ENCODE measurements around the gene SELL. TPM values are rescaled to one million over a fixed set of nuclear protein-coding genes. Genes with fewer than 3 reads are reported as not detected.

The SELL gene
- total RNA-seq = 10 to 100 TPM; 29.5 to 66.8 TPM

DNA sequence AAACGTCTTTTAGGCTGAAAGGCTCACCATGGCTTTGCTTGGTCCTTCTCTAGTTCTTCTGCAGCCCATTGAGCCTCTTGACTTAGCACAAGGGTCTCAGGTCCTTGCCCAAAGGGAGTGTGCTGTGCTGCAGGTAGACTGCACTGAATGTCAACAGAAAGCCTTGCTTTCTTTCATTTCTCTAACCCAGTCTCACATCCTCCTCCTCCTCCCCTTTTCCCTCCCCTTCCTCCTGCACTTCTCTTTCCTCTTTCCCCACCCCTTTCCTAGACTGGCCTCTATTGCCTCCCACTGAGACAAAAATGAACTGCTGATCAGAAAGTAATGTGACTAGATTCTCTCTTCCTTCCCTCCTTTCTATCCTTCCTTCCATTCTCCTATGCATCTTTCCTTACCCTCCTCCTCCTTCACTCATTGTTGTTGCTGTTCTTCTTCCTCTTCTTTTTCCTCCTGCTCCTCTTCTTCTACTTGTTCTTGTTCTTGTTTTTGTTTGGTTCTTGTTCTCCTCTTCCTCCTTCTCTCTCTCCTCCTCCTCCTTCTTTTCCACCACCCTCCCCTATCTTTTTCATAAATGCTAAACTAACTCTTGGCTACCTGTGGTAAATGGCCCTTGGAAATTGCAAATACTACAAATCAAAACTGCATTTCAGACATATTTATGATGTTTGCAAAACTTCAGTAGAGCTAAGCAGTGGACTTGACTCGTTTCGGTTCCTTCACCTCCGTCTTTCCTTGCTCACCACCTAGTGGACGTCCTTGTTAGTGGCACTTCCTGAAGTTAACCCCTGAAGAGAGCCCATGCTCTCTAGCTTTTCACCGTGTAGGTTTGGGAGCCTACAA, at the start of gene SELL:
TSS of gene SELL (minus strand) at position 152 of the 840 bp plus-strand sequence. CDS start at position 30, 122 bp downstream.
- H3K4me1 Mint-ChIP-seq (ENCODE audit: low read depth in 2 of 2) = peaks cover 30 to 35% of the 10 kb centered on the region in 2 donors
- H3K27ac Mint-ChIP-seq = peak within 1 kb of the TSS; percentile 52 to 80
- peaks cover 11% of the 10 kb centered on the region for H3K36me3 Mint-ChIP-seq
- no peaks in the 10 kb centered on the region for H3K9me3 Mint-ChIP-seq
- peak within 1 kb of the TSS; percentile 84 for H3K4me3 Mint-ChIP-seq
- DNase-seq (ENCODE audit: low spot score) (peak; percentile 77), ATAC-seq (peak; percentile 90)
- peaks cover 5 to 8% of the 10 kb centered on the region in 2 donors for H3K27me3 Mint-ChIP-seq

DNA sequence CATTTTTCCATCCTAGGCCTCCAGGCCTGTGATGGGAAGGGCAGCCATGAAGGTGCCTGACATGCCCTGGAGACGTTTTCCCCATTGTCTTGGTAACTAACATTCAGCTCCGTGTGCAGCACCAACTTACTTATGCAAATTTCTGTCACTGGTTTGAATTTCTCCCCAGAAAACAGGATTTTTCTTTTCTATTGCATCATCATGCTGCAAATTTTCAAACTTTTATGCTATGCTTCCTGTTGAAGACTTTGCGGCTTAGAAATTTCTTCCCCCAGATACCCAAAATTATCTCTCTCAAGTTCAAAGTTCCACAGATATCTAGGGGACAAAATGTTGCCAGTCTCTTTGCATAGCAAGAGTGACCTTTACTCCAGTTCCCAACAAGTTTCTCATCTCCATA, 47.6 kb upstream of the SELL start:
- DNase-seq (ENCODE audit: low spot score) (no peak), ATAC-seq (no peak)
- H3K27ac Mint-ChIP-seq = no peak overlapping the region
- H3K27me3 Mint-ChIP-seq = peaks cover 2 to 6% of the 10 kb centered on the region in 2 donors
- H3K9me3 Mint-ChIP-seq = no peaks in the 10 kb centered on the region
- H3K4me1 Mint-ChIP-seq (ENCODE audit: low read depth in 2 of 2) = no peaks in the 10 kb centered on the region
- no peak overlapping the region for H3K4me3 Mint-ChIP-seq
- H3K36me3 Mint-ChIP-seq = no peaks in the 10 kb centered on the region

DNA sequence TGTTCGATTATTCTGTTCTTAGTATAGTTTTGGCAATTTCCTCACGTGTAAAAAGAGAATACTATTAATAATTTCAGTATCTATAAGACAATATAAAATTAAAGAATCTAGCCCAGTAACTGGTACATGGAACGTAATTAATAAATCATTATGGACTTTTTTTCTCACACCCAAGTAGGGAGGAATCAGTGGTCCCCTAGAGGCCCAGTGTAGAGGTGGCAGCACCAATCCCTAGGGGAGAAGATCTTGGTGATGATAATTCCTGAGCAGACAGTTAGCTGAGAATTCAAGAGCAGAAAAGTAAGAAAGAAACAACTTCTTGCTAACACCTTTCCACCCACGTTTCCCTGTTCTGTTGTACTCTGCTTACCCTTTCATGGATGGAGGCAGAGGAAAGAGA, 42.1 kb upstream of the SELL start:
- no peak overlapping the region for H3K4me3 Mint-ChIP-seq
- ATAC-seq (no peak), DNase-seq (ENCODE audit: low spot score) (no peak)
- H3K4me1 Mint-ChIP-seq (ENCODE audit: low read depth in 2 of 2) = no peaks in the 10 kb centered on the region
- H3K9me3 Mint-ChIP-seq = no peaks in the 10 kb centered on the region
- H3K27me3 Mint-ChIP-seq = peaks cover 9 to 17% of the 10 kb centered on the region in 2 donors
- no peaks in the 10 kb centered on the region for H3K36me3 Mint-ChIP-seq
- H3K27ac Mint-ChIP-seq = no peak overlapping the region

DNA sequence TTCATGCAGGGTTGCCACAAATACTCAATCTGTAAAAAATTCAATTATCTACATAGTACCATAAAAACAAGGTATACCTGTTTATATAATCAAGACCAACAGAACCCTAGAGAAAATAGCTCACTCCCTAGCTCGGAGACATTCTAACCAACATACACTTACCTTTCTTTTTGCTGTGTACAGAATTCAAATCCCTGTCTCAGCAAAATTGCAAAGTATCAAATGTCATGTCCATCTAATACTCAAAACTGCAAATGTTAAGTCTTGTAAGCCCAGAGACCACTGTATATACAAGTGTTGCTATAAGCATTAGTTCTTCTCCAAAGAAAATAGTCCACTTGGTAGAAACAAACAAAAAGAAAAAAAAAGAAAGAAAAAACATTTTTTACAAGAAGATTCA, 38.6 kb upstream of the SELL start:
- Mint-ChIP-seq H3K4me3 (no peak overlapping the region), H3K36me3 (no peaks in the 10 kb centered on the region), H3K27me3 (peaks cover 15 to 17% of the 10 kb centered on the region in 2 donors), H3K9me3 (no peaks in the 10 kb centered on the region), H3K27ac (no peak overlapping the region), H3K4me1 (ENCODE audit: low read depth in 2 of 2) (no peaks in the 10 kb centered on the region)
- ATAC-seq (no peak), DNase-seq (ENCODE audit: low spot score) (no peak)

DNA sequence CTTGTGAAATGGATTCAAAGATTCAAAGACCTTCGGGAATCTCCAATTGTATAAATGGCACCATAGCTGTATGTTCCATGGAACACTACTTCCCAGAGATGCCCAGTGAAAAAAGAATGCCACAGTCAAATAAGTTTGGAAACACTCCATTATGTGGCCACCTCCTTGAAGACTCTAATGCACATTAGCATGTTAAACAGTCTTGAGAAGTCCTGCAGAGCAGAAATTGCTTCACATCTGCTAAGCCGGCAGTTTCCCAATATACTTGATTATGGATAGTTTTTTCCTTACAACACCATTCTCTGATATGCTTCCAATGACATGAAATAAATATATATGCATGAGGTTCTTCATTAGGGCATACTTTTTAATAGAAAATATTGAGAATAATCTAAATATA, 35.1 kb upstream of the SELL start:
- H3K9me3 Mint-ChIP-seq = no peaks in the 10 kb centered on the region
- peaks cover 6 to 17% of the 10 kb centered on the region in 2 donors for H3K27me3 Mint-ChIP-seq

DNA sequence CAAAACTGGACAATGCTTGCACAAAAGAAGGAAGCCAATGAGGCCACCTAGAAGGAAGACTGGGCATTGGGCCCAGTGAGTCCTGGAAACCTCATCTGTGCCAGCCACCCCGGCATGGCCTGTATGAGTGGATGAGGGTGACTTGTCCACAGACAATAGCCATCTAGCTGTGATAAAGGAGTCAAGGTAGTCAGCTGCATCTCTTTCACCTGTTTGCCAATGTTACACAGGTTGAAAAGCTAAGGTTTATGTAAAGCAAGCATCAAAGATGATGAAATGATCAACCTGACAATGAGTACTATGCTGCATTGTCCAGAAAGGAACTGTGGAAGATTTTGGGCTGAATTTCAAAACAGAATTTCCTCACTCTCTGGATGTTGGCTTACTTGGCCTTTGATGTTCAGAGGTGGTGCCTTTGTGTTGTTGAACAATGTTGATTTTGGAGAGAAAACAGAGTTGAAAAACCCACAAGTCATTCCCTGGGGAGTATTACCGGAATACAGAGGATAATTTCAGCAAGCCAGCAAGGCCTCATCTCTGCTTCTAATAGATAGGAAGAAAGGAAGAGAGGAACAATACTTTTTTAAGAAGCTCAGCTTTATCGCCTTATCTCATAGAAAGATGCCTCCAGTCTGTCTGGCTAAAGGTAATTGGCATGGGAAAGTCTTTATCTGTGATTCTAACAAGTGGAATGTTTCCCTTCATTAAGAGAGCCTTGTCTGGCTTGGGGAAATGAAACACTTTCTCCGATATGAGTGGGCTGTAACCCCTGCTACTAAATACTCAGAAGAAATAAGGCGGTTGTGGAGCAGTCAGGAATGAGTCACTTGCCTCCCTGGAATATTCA, 33.8 kb upstream of the SELL start:
- no peaks in the 10 kb centered on the region for H3K36me3 Mint-ChIP-seq
- no peaks in the 10 kb centered on the region for H3K4me1 Mint-ChIP-seq (ENCODE audit: low read depth in 2 of 2)
- H3K4me3 Mint-ChIP-seq = no peak overlapping the region
- peaks cover 14 to 22% of the 10 kb centered on the region in 2 donors for H3K27me3 Mint-ChIP-seq
- DNase-seq (ENCODE audit: low spot score) = no peak
- no peak for ATAC-seq
- H3K27ac Mint-ChIP-seq = no peak overlapping the region
- H3K9me3 Mint-ChIP-seq = no peaks in the 10 kb centered on the region

More for the DNA sequence above, 35.1 kb upstream of the SELL start:
- no peaks in the 10 kb centered on the region for H3K36me3 Mint-ChIP-seq
- ATAC-seq (no peak), DNase-seq (ENCODE audit: low spot score) (no peak)
- no peaks in the 10 kb centered on the region for H3K4me1 Mint-ChIP-seq (ENCODE audit: low read depth in 2 of 2)
- no peak overlapping the region for H3K4me3 Mint-ChIP-seq
- no peak overlapping the region for H3K27ac Mint-ChIP-seq

DNA sequence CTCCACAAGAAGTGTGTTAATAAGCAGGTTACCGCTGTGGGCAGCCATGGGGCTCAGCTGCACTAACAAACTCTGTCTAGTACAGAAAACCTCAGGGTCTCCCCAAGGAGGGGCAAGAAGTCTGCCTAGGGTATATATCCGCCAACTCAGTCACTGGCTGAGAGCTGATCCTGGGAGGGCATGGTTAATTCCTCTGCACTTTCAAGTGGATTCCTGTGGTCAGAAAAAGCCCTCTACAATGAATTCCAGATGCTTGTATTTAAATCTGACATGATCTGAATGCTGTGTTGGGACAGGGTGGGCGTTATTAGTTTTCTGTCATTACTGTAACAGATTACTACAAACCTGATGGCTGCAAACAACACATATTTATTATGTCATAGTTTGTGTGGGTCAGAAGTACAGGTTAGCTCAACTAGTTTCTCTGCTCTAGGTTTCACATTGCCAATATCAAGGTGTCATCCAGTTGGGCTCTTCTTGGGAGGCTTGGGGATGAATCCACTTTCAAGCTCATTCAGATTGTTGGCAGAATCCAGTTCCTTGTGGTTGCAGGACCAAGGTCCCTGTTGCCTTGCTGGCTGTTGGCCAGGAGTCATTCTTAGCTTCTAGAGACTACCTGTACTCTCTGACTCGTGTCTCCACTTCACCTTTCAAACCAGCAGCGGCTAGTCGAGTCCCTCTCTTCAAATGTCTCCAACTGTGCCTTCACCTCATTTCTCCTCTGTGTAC, 30.4 kb upstream of the SELL start:
- no peak for ATAC-seq
- Mint-ChIP-seq H3K27me3 (peaks cover 16 to 26% of the 10 kb centered on the region in 2 donors), H3K27ac (no peak overlapping the region), H3K4me1 (ENCODE audit: low read depth in 2 of 2) (no peaks in the 10 kb centered on the region), H3K36me3 (no peaks in the 10 kb centered on the region), H3K4me3 (no peak overlapping the region), H3K9me3 (no peaks in the 10 kb centered on the region)
- DNase-seq (ENCODE audit: low spot score) = no peak

DNA sequence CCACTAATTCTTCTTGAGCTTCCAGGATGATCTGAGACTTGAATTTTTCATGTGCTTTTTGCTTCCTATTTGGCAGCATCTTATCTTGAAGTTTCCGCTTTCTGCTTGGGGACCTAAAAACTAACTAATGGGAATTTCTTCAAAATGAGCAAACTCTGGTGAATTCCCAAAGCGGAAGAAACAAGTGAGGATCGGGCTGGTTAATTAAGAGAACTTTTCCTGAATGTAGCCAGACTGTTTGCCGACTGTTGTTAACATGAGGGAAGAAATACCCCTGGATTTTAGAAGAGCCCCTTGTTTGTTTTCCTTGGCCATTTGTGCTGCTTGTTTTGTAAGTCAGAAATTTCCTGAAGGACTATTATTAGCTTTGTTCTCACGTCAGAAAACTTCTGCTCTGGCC, 28.6 kb upstream of the SELL start:
- H3K9me3 Mint-ChIP-seq = no peaks in the 10 kb centered on the region
- H3K36me3 Mint-ChIP-seq = no peaks in the 10 kb centered on the region
- no peak overlapping the region for H3K27ac Mint-ChIP-seq
- peaks cover 22 to 28% of the 10 kb centered on the region in 2 donors for H3K27me3 Mint-ChIP-seq
- DNase-seq (ENCODE audit: low spot score) (no peak), ATAC-seq (no peak)
- no peaks in the 10 kb centered on the region for H3K4me1 Mint-ChIP-seq (ENCODE audit: low read depth in 2 of 2)
- no peak overlapping the region for H3K4me3 Mint-ChIP-seq

DNA sequence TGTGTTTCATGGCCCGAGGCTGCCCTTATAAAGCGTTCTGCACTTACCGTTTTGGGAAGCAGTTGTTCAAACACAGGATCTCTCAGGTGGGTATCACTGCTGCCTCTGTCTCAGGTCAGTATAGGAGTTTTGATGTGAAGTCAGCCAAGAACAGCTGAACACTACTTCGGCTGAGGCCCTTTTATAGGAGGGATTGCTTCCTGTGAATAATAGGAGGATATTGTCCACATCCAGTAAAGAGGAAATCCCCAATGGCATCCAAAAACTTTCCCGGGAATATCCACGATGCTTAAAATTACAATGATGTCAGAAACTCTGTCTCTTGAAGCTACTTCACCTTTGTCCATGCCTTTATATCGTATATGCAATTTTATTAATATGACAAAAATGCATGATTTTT, 22.5 kb upstream of the SELL start, which contains the start of gene SELE:
TSS of gene SELE (minus strand) at position 156 of the 400 bp plus-strand sequence. CDS start 467 bp downstream, outside the sequence.
- no peak within 1 kb of the TSS for H3K27ac Mint-ChIP-seq
- ATAC-seq = no peak
- peaks cover 20 to 35% of the 10 kb centered on the region in 2 donors for H3K27me3 Mint-ChIP-seq

DNA sequence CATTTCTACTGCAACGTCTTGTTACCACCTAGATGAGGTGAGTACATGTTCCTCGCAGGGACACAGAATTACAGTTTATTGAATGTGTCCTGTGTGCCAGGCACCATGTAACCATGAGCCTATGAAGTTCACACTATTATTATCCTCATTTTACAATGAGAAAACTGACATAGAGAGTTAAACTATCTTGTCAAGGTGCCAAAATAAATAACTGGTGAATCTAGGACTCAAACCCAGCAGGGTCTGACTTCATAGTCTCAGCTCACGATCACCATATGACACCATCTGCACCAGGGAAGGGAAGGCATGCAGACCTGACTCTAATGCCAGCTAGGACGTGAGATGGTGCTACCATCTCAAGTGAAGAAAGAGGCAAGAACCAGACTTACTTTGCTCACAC, 20.0 kb upstream of the SELL start:
- H3K4me1 Mint-ChIP-seq (ENCODE audit: low read depth in 2 of 2) = no peaks in the 10 kb centered on the region
- no peak for DNase-seq (ENCODE audit: low spot score)
- no peak for ATAC-seq
- H3K27me3 Mint-ChIP-seq = peaks cover 24 to 28% of the 10 kb centered on the region in 2 donors
- no peaks in the 10 kb centered on the region for H3K36me3 Mint-ChIP-seq
- no peaks in the 10 kb centered on the region for H3K9me3 Mint-ChIP-seq
- no peak overlapping the region for H3K27ac Mint-ChIP-seq
- no peak overlapping the region for H3K4me3 Mint-ChIP-seq

More for the DNA sequence above, 22.5 kb upstream of the SELL start, which contains the start of gene SELE:
- Mint-ChIP-seq H3K36me3 (no peaks in the 10 kb centered on the region), H3K4me1 (ENCODE audit: low read depth in 2 of 2) (no peaks in the 10 kb centered on the region), H3K9me3 (no peaks in the 10 kb centered on the region), H3K4me3 (no peak within 1 kb of the TSS)
- DNase-seq (ENCODE audit: low spot score) = no peak

DNA sequence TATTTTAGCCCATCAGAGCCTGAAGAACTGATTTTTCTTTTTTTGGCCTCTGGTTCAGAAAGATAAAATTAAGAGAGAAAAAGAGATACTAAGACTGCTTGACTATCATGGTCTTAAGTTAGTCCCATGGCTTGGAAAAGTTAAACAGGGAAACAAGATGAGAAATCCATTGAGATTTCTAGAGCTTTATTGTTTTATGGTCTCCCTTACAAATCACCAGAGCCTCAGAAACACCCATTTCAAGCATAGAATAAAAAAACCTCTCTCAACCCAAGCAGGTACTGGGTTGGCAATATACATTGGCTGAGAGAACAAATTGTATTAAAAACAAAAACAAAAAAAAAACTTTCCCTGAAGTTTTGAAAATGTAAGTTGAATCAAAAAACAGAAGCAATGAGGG, 18.6 kb upstream of the SELL start:
- Mint-ChIP-seq H3K4me1 (ENCODE audit: low read depth in 2 of 2) (no peaks in the 10 kb centered on the region), H3K36me3 (no peaks in the 10 kb centered on the region), H3K9me3 (no peaks in the 10 kb centered on the region), H3K27me3 (peaks cover 24 to 25% of the 10 kb centered on the region in 2 donors), H3K27ac (no peak overlapping the region), H3K4me3 (no peak overlapping the region)
- no peak for DNase-seq (ENCODE audit: low spot score)
- no peak for ATAC-seq

DNA sequence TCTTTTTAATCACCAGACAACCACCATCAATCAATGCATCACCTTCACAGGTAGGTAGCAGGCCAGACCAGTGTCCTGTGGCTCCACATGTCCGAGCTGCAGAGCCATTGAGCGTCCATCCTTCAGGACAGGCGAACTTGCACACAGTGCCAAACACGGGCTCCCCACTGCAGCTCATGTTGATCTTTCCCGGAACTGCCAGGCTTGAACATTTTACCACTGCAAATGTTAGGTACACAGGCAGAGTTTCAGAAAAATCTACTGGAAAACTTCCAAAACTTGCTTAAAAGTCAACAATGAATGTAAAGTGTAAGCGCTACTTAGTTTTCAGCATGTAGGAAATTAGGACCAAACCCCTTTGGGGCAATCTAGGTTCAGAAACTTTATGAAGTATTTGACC, 15.9 kb upstream of the SELL start:
- Mint-ChIP-seq H3K4me3 (no peak overlapping the region), H3K9me3 (no peaks in the 10 kb centered on the region), H3K4me1 (ENCODE audit: low read depth in 2 of 2) (no peaks in the 10 kb centered on the region), H3K27ac (no peak overlapping the region), H3K27me3 (peaks cover 16 to 19% of the 10 kb centered on the region in 2 donors), H3K36me3 (no peaks in the 10 kb centered on the region)
- ATAC-seq = no peak
- no peak for DNase-seq (ENCODE audit: low spot score)

DNA sequence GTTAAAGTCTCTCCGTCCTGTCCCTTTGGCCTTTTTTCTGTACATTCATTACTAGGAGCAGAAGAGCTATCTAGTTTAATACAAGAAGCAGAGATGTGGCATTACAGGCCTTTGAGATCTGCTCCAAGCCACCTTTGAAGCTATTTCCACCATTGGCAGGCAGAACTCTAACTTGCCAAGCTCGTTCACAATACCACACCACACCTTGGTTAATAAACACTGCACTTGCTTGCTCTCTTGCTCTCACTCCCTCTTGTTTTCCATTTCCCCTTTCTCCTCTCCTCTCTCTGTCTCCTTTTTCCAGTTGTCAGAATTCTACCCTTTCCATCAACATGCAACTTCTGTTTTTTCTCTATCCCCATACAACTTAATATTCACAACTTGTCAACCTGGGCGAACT, 15.4 kb upstream of the SELL start:
- Mint-ChIP-seq H3K36me3 (no peaks in the 10 kb centered on the region), H3K9me3 (no peaks in the 10 kb centered on the region), H3K4me1 (ENCODE audit: low read depth in 2 of 2) (no peaks in the 10 kb centered on the region), H3K4me3 (no peak overlapping the region), H3K27me3 (peaks cover 16 to 18% of the 10 kb centered on the region in 2 donors), H3K27ac (no peak overlapping the region)
- no peak for ATAC-seq
- DNase-seq (ENCODE audit: low spot score) = no peak

Measured in natural killer cell treated with Interleukin-12 subunit alpha and Interleukin-12 subunit beta and Interleukin-15 and Interleukin-18, amount 100 ng/mL, for 72 hours (primary cell).